Activated CD8-positive, alpha-beta T cell treated with anti-CD3 and anti-CD28 coated beads, Interleukin-2, amount 10 ng/mL, durations not matched to agents 7 days and 5 days (primary cell): ENCODE measurements around the gene XKR7. TPM values are rescaled to one million over a fixed set of nuclear protein-coding genes. Genes with fewer than 3 reads are reported as not detected.
A peak's percentile ranks its signal among the peaks of the same experiment; 100 is the strongest.
"Not testable (repeated sequence)": the region's sequence is repeated elsewhere in the genome, so short reads cannot be mapped to it uniquely, and the experiment has no call there.

Experiments used
- ATAC-seq: fragments of 150-1000 bp; cut with Tn5 transposase; one replicate; pipeline ENCODE4 v1.10.0; 2021; ENCODE audit warnings: moderate library complexity
- CTCF ChIA-PET: fragments of 350-600 bp; sonication (Branson Sonifier 250); formaldehyde crosslinking; loops from one replicate; lab custom pipeline; 2021; ENCODE audit warnings: antibody characterized with exemption; lab: Charles Lee
- POLR2A ChIA-PET: fragments of 350-600 bp; sonication (Branson Sonifier 250); formaldehyde crosslinking; loops from one replicate; lab custom pipeline; 2021; ENCODE audit warnings: antibody characterized with exemption; lab: Charles Lee
- DNase-seq: peaks from one replicate; pipeline ENCODE4 v3.0.0-alpha.2; 2020
- H3K27ac Mint-ChIP-seq: one replicate; pipeline ENCODE4 v1.8.0; 2021; ENCODE audit warnings: mild to moderate bottlenecking, mixed read lengths
- H3K27me3 Mint-ChIP-seq: one replicate; pipeline ENCODE4 v1.8.0; 2021; ENCODE audit warnings: low read depth, mixed read lengths
- H3K36me3 Mint-ChIP-seq: one replicate; pipeline ENCODE4 v1.8.0; 2021; ENCODE audit warnings: low read depth, mixed read lengths
- H3K4me1 Mint-ChIP-seq: one replicate; pipeline ENCODE4 v1.8.0; 2021; ENCODE audit warnings: low read depth, mixed read lengths
- H3K4me3 Mint-ChIP-seq: one replicate; pipeline ENCODE4 v1.8.0; 2021; ENCODE audit warnings: mild to moderate bottlenecking, mixed read lengths
- H3K9me3 Mint-ChIP-seq: one replicate; pipeline ENCODE4 v1.8.0; 2022; ENCODE audit warnings: mixed read lengths; ENCODE audit not compliant: insufficient read depth
- total RNA-seq, 2 experiments: library from RNA; stranded (reverse); gene quantifications; one replicate each; pipeline ENCODE4 v1.2.3, GENCODE V29; 2021

The XKR7 gene
- total RNA-seq, 2 experiments from 2014 or later = 0.03 TPM; not detected in 1

DNA sequence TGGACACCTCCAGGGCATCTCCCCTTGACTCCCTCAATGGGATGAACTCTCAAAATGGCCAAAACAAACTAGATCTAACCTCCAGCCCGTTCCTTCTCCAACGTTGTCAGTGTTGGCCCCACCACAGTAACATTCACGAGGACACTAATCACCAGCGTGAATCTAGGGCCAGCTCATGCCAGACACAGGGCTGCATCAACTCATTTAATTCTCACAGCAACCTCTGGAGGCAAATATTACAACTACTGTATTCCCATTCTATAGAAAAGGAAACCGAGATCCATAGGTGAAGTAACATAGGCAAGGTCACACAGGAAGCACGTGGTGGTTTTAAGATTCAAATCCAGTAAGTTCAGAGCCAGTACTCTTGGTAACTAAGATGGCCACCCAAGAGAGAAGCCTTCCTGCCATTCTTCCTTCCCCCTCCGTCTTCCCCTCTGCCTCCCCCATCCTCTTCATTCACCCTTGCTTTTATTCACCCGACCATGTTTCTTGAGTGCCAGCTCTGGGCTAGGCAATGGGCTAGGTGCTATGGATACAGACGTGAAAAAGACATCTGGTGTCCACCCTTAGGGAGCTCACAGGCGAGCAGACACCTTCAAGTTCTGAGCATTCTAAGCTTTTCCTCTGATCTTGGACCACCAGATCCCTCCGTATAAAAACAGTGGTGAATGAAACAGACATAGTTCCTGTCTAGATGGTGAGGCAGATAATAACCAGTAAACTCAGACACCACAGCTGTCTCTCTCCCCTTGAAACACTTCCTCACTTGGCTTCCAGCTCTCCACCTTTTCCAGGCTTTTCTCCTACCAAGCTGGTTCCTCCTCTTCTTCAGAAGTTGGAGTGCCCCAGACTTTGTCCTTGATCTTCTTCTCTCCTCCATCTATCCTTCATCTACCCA, 51.9 kb downstream of the XKR7 start:
- no peak for ATAC-seq
- DNase-seq = no peak
- CTCF ChIA-PET = interaction anchor here (0.9 to 5.4 kb wide), 3 partner anchors 12 to 197 kb away, joined by 3 to 34 read pairs (median 4); no protein-coding TSS in a partner anchor

DNA sequence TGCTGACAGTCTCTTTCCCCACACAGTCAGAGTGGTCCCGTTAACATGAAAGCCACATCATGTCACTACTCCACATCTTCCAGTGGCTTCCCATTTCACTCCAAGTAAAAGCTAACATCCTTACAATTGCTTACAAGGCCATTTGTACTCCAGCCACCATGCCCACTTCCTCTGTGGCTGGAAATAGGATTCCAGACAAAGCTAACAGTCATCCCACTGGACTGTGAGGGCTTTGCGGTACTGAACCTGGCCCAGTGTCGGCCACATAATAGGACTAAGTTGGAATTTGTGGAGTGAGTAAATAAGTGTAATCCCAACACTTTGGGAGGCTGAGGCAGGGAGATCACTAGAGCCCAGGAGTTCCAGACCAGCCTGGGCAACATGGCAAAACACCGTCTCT, 53.1 kb downstream of the XKR7 start:
- POLR2A ChIA-PET = no interaction called here
- DNase-seq (no peak), ATAC-seq (no peak)
- no peak overlapping the region for H3K27ac Mint-ChIP-seq
- peaks cover 57% of the 10 kb centered on the region for H3K27me3 Mint-ChIP-seq
- H3K4me3 Mint-ChIP-seq = no peak overlapping the region
- CTCF ChIA-PET = interaction anchor here (5.4 kb wide), 1 partner anchor 11 kb away, joined by 34 read pairs; no protein-coding TSS in a partner anchor
- H3K36me3 Mint-ChIP-seq = peaks cover 3% of the 10 kb centered on the region
- no peaks in the 10 kb centered on the region for H3K9me3 Mint-ChIP-seq
- H3K4me1 Mint-ChIP-seq = peaks cover 19% of the 10 kb centered on the region

More for the DNA sequence above, 51.9 kb downstream of the XKR7 start:
- peaks cover 3% of the 10 kb centered on the region for H3K36me3 Mint-ChIP-seq
- peaks cover 64% of the 10 kb centered on the region for H3K27me3 Mint-ChIP-seq
- no peak overlapping the region for H3K27ac Mint-ChIP-seq
- H3K4me3 Mint-ChIP-seq = peak overlapping the region; percentile 65
- H3K4me1 Mint-ChIP-seq = peaks cover 19% of the 10 kb centered on the region
- POLR2A ChIA-PET = no interaction called here
- no peaks in the 10 kb centered on the region for H3K9me3 Mint-ChIP-seq

DNA sequence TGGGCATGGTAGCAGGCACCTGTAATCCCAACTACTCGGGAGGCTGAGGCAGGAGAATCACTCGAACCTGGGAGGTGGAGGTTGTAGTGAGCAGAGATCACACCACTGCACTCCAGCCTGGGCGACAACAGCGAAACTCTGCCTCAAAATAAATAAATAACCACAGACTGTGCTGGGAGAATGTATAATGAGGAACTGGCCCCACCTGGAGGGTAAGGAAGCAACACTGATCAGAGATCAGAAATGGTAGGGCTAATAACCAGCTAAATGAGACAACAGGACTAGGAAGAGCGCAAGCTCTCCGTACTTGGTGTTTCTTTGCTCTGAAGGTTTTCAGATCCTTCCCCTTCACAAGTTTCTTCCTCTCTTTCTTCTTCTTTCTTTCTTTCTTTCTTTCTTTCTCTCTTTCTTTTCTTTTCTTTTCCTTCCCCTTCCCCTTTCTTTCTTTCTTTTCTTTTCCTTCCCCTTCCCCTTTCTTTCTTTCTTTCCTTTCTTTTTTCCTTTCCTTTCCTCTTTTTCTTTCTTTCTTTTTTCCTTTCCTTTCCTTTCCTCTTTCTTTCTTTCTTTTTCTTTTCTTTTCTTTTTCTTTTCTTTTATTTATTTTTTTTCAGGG, 56.8 kb downstream of the XKR7 start:
- no peaks in the 10 kb centered on the region for H3K9me3 Mint-ChIP-seq
- H3K4me3 Mint-ChIP-seq = no peak overlapping the region
- POLR2A ChIA-PET = no interaction called here
- DNase-seq (no peak), ATAC-seq (no peak)
- H3K27me3 Mint-ChIP-seq = peaks cover 41% of the 10 kb centered on the region
- no peaks in the 10 kb centered on the region for H3K36me3 Mint-ChIP-seq
- CTCF ChIA-PET = interaction anchor here (1.0 kb wide), 1 partner anchor 202 kb away, joined by 4 read pairs; no protein-coding TSS in a partner anchor
- H3K4me1 Mint-ChIP-seq = peaks cover 8% of the 10 kb centered on the region
- H3K27ac Mint-ChIP-seq = no peak overlapping the region

- CTCF ChIA-PET = no interaction called here
- Mint-ChIP-seq H3K4me1 (peaks cover 2% of the 10 kb centered on the region), H3K27me3 (peaks cover 28% of the 10 kb centered on the region), H3K36me3 (no peaks in the 10 kb centered on the region), H3K9me3 (no peaks in the 10 kb centered on the region), H3K27ac (no peak overlapping the region), H3K4me3 (no peak overlapping the region)
- no peak for ATAC-seq
- no peak for DNase-seq
- POLR2A ChIA-PET = no interaction called here
These were observed 59.7 kb downstream of the XKR7 start for GRCh38 chr20:32027643-32028042.

GRCh38 chr20:32028647-32029372, 60.9 kb downstream of the XKR7 start:
- Mint-ChIP-seq H3K36me3 (no peaks in the 10 kb centered on the region), H3K27me3 (peaks cover 29% of the 10 kb centered on the region), H3K9me3 (no peaks in the 10 kb centered on the region), H3K4me3 (no peak overlapping the region), H3K4me1 (peaks cover 2% of the 10 kb centered on the region), H3K27ac (no peak overlapping the region)
- no peak for ATAC-seq
- DNase-seq = no peak
- ChIA-PET CTCF (interaction anchor here (0.6 to 5.2 kb wide), 9 partner anchors 11 to 206 kb away, joined by 3 to 51 read pairs (median 3); partner anchors contain the start of gene PDRG1), POLR2A (interaction anchor here (0.6 kb wide), 1 partner anchor 154 kb away, joined by 3 read pairs; no protein-coding TSS in a partner anchor)

GRCh38 chr20:32029561-32029960, 61.6 kb downstream of the XKR7 start:
- Mint-ChIP-seq H3K4me3 (no peak overlapping the region), H3K36me3 (no peaks in the 10 kb centered on the region), H3K27ac (no peak overlapping the region), H3K27me3 (peaks cover 26% of the 10 kb centered on the region), H3K9me3 (no peaks in the 10 kb centered on the region), H3K4me1 (peaks cover 2% of the 10 kb centered on the region)
- ATAC-seq (no peak), DNase-seq (no peak)
- ChIA-PET POLR2A (interaction anchor here (0.6 kb wide), 1 partner anchor 154 kb away, joined by 3 read pairs; no protein-coding TSS in a partner anchor), CTCF (interaction anchor here (0.7 to 5.2 kb wide), 13 partner anchors 8 to 207 kb away, joined by 3 to 51 read pairs (median 3); partner anchors contain the start of gene PDRG1)

GRCh38 chr20:32031007-32031958, 63.3 kb downstream of the XKR7 start:
- H3K27me3 Mint-ChIP-seq = peaks cover 32% of the 10 kb centered on the region
- peaks cover 2% of the 10 kb centered on the region for H3K4me1 Mint-ChIP-seq
- ChIA-PET CTCF (interaction anchor here (0.7 to 5.2 kb wide), 22 partner anchors 10 to 620 kb away, joined by 3 to 51 read pairs (median 7); partner anchors contain the start of gene PDRG1), POLR2A (no interaction called here)
- DNase-seq (peak; percentile 68), ATAC-seq (peak; percentile 75)
- H3K4me3 Mint-ChIP-seq = no peak overlapping the region
- no peaks in the 10 kb centered on the region for H3K36me3 Mint-ChIP-seq
- H3K9me3 Mint-ChIP-seq = no peaks in the 10 kb centered on the region
- no peak overlapping the region for H3K27ac Mint-ChIP-seq

DNA sequence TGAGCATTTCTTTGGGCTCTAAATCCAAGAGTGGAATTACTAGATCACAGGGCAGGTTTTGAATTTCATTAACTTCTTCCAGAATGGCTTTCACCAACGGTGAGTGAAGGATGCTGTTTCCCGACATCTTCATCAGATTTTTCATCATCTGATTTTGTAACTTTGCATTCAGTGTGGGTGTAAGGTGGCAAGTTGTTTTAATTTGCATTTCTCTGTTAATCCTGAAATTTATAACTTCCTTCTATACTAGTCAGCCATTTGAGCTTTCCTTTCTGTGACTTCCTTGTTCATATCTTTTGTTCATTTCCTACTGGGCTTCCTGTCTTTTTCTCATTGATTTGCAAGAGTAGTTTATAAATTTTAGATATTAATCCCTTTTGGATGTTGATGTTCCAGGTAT, 65.4 kb downstream of the XKR7 start:
- ATAC-seq (no peak), DNase-seq (no peak)
- no peak overlapping the region for H3K27ac Mint-ChIP-seq
- H3K9me3 Mint-ChIP-seq = no peaks in the 10 kb centered on the region
- CTCF ChIA-PET = interaction anchor here (1.6 to 5.2 kb wide), 4 partner anchors 9 to 180 kb away, joined by 4 to 51 read pairs (median 30); no protein-coding TSS in a partner anchor
- H3K4me3 Mint-ChIP-seq = no peak overlapping the region
- POLR2A ChIA-PET = no interaction called here
- H3K4me1 Mint-ChIP-seq = peaks cover 2% of the 10 kb centered on the region
- H3K36me3 Mint-ChIP-seq = no peaks in the 10 kb centered on the region
- peaks cover 42% of the 10 kb centered on the region for H3K27me3 Mint-ChIP-seq

GRCh38 chr20:32033721-32034120, 65.8 kb downstream of the XKR7 start:
- H3K4me1 Mint-ChIP-seq, DNase-seq, ATAC-seq, H3K9me3 Mint-ChIP-seq, H3K36me3 Mint-ChIP-seq, H3K27ac Mint-ChIP-seq, H3K4me3 Mint-ChIP-seq: not testable (repeated sequence)
- POLR2A ChIA-PET = interaction anchor here (0.5 kb wide), 1 partner anchor 1583 kb away, joined by 3 read pairs; no protein-coding TSS in a partner anchor
- CTCF ChIA-PET = interaction anchor here (1.6 to 5.2 kb wide), 3 partner anchors 12 to 181 kb away, joined by 4 to 51 read pairs (median 34); no protein-coding TSS in a partner anchor
- peaks cover 39% of the 10 kb centered on the region for H3K27me3 Mint-ChIP-seq
